Psoas muscle (tissue), 8 donors: ENCODE measurements around the gene MYOD1. TPM values are rescaled to one million over a fixed set of nuclear protein-coding genes. Genes with fewer than 3 reads are reported as not detected.

Experiments
- ATAC-seq, 4 donors: fragments of 200-7000 bp; cut with Tn5 transposase; one replicate each; pipeline ENCODE4 v1.9.1; 2020; ENCODE audit warnings: moderate library complexity in 3 of 4, mild to moderate bottlenecking in 2 of 4
- DNase-seq, 2 donors: peaks; one replicate each; pipeline ENCODE4 v3.0.0-alpha.2; 2020
- H3K27ac ChIP-seq: fragments of 200-600 bp; one replicate; pipeline ENCODE4 v1.8.0; 2022
- H3K27me3 ChIP-seq, 3 donors: fragments of 200-600 bp in 1 of 3; one replicate each; pipeline versions ENCODE4 v1.6.1 to v1.8.0; 2013 to 2022; ENCODE audit warnings: low read length in 2 of 3, mild to moderate bottlenecking in 2 of 3, moderate library complexity in 1 of 3; ENCODE audit not compliant: insufficient read depth in 3 of 3
- H3K36me3 ChIP-seq, 2 donors: fragments of 200-600 bp in 1 of 2; one replicate each; pipeline versions ENCODE4 v1.6.1 to v1.8.0; 2013 to 2022; ENCODE audit warnings: low read depth in 1 of 2, mild to moderate bottlenecking in 1 of 2, moderate library complexity in 1 of 2; ENCODE audit not compliant: insufficient read depth in 1 of 2
- H3K4me1 ChIP-seq: fragments of 200-600 bp; one replicate; pipeline ENCODE4 v1.8.0; 2022
- H3K4me3 ChIP-seq: fragments of 200-600 bp; one replicate; pipeline ENCODE4 v1.8.0; 2022; ENCODE audit warnings: mild to moderate bottlenecking
- H3K9me3 ChIP-seq: fragments of 200-600 bp; one replicate; pipeline ENCODE4 v1.8.0; 2022
- CTCF ChIP-seq: fragments of 200-600 bp; IDR thresholded peaks from one replicate; pipeline ENCODE4 v1.8.0; 2022; ENCODE audit warnings: antibody characterized with exemption
- WGBS, 3 donors: extraction: QIAGEN DNeasy Blood & Tissue Kit; methylation state at CpG; one replicate each; pipeline versions ENCODE4 v1.1.6 to v1.1.7; 2013; 5-methylcytosine and 5-hydroxymethylcytosine counted together
- intact Hi-C, 2 donors: fragments of 100-400 bp; cut with DNase I; formaldehyde crosslinking; loops; one replicate each; pipeline versions ENCODE4 v1.11.0 to v1.14.2; 2022
- polyA plus RNA-seq, 3 donors: library from polyadenylated mRNA; stranded (reverse); fragments of 200-250 nt; gene quantifications; one replicate each; pipeline ENCODE4 v1.2.3, GENCODE V29; 2013
- total RNA-seq, 4 donors: library from RNA; stranded (reverse); fragmentation: NEBNext Ultra II Directional in 2 of 4; extraction: Animal tissue kit (Norgen Biotek cat#: 25700) in 2 of 4; gene quantifications; one replicate each; pipeline versions ENCODE4 v1.2.1 to v1.2.4, GENCODE V29; 2021 to 2023
- donor health status: healthy with polysubstance abuse.
- donor health status: DM: no; HTN: no; CAD: no; lungs with moderate emphysema.
- donor health status: Bipolar disorder and iron deficiency.
- donor health status: healthy.
- donor health status: DM: yes; HTN: yes; CAD: no.
- donor health status: DM: no; HTN: no; CAD: no.
- donor health status: DM: no; HTN: no; CAD: no.
- donor health status: DM: yes; HTN: yes; CAD: no.

Gene MYOD1
- total and polyA plus RNA-seq, 7 donors, result 5.0 to 95.7 (median 56.2) TPM

DNA sequence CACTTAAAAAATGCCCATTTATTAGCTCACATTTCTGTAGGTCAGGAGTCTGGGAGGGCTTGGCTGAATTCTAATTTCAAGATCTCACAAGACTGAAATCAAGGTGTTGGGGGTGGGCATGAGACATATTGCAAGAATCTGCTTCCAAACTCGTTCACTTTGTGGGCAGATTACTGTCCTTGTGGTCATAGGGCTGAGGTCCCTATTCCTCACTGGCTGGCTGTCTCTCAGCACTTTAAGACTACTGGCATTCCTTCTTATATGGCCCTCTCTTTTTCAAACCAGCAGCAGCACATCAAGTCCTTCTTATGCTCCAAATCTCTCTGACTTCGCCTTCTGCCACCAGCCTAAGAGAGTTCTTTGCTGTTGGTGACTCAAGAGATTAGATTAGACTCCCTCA, 27.8 kb upstream of the MYOD1 start:
- ATAC-seq (no peak), DNase-seq (no peak)
- Histone ChIP-seq H3K36me3 (no peaks in the 10 kb centered on the region), H3K9me3 (no peaks in the 10 kb centered on the region), H3K27ac (peak overlapping the region; percentile 65), H3K27me3 (no peaks in the 10 kb centered on the region), H3K4me3 (no peak overlapping the region), H3K4me1 (peaks cover 67% of the 10 kb centered on the region)
- no peak for TF ChIP-seq CTCF
- 58 to 81% (median 69%) methylated on average over 2 of the region's 2 CpGs for WGBS, 3 donors
- intact Hi-C loops, result no loop called here

DNA sequence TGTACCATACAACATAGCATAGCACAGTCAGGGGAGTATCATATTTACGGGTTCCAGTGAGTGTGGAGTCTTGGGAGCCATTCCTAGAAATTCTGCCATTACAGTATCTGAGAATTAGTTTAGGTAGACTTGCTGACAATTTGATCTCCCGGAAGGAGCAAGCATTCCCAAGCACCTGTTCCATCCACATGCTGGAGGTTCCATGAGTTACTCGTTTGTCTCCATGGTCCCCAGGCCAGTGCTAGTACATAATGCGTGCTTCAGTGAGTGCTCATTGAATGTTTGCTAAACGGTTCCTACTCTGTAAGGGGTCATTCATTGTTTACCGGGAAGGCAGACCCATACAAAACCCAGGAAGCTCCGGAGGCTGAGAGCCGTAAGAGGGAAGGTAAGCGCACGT, 27.4 kb upstream of the MYOD1 start:
- peak in 3 of 4 donors; percentile 4 to 57 (median 16) for ATAC-seq
- no peak for DNase-seq
- intact Hi-C loops, result no loop called here
- H3K9me3 ChIP-seq, result no peaks in the 10 kb centered on the region
- no peaks in the 10 kb centered on the region for H3K36me3 ChIP-seq
- H3K4me3 ChIP-seq, result no peak overlapping the region
- peaks cover 67% of the 10 kb centered on the region for H3K4me1 ChIP-seq
- no peaks in the 10 kb centered on the region for H3K27me3 ChIP-seq
- H3K27ac ChIP-seq, result peak overlapping the region; percentile 65
- WGBS, 3 donors, result 43 to 54% (median 47%) methylated on average over 10 of the region's 10 CpGs
- no peak for TF ChIP-seq CTCF

DNA sequence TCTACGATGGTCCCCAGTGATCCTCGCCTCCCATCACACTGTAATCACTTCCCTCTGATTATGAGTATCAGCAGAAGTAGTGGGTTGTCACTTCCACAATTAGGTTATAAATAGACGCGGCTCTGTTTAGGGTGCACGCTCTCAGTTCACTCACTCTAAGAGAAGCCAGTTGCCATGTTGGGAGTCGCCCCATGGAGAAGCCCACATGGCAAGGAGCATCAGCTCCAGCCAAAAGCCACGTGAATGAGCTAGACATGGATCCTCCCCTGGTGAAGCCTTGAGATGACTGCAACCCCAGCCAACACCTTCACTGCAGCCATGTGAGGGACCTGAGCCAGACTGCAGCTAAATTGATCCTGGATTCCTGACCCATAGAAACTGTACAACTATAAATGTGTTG, 26.4 kb upstream of the MYOD1 start:
- no peak overlapping the region for H3K4me3 ChIP-seq
- no peaks in the 10 kb centered on the region for H3K36me3 ChIP-seq
- H3K9me3 ChIP-seq, result no peaks in the 10 kb centered on the region
- DNase-seq, result no peak
- intact Hi-C loops, result no loop called here
- no peaks in the 10 kb centered on the region for H3K27me3 ChIP-seq
- no peak for TF ChIP-seq CTCF
- no peak overlapping the region for H3K27ac ChIP-seq
- peaks cover 67% of the 10 kb centered on the region for H3K4me1 ChIP-seq
- peak; percentile 10 to 25 (median 20) for ATAC-seq
- WGBS, 3 donors, result 30 to 56% (median 32%) methylated on average over 7 of the region's 7 CpGs

DNA sequence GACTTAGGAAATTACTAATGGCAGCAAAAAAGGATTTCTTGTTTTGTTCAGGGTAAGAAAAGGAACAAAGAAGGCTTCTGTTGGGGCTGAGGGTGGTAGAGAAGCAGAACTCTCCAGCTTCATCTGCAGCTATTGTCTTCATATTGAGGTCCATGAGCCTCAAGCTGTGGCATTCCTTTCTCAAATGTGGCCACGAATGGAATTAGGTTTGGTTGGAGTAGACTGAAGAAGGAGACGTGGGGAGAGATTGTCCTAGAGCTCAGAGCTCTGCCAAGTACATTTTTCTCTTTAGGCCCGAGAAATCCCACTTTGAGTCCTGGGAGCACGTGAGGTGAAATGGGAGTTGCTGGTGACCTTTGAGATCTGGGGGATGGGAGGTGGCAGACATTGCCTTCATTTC, 25.8 kb upstream of the MYOD1 start:
- ATAC-seq (no peak), DNase-seq (no peak)
- Histone ChIP-seq H3K4me3 (no peak overlapping the region), H3K27ac (no peak overlapping the region), H3K9me3 (no peaks in the 10 kb centered on the region), H3K4me1 (peaks cover 67% of the 10 kb centered on the region), H3K36me3 (no peaks in the 10 kb centered on the region), H3K27me3 (no peaks in the 10 kb centered on the region)
- TF ChIP-seq CTCF, result no peak
- intact Hi-C loops, result no loop called here
- 45 to 70% (median 63%) methylated on average over 4 of the region's 4 CpGs for WGBS, 3 donors

GRCh38 chr11:17694494-17695110, 24.8 kb upstream of the MYOD1 start:
- Histone ChIP-seq H3K4me3 (no peak overlapping the region), H3K9me3 (no peaks in the 10 kb centered on the region), H3K27ac (peak overlapping the region; percentile 19), H3K36me3 (no peaks in the 10 kb centered on the region), H3K4me1 (peaks cover 65% of the 10 kb centered on the region), H3K27me3 (no peaks in the 10 kb centered on the region)
- DNase-seq (no peak), ATAC-seq (no peak)
- intact Hi-C loops, result no loop called here
- TF ChIP-seq CTCF, result no peak
- 60 to 70% (median 63%) methylated on average over 10 of the region's 10 CpGs for WGBS, 3 donors
